Measurements from ENCODE around the gene ATXN1L.
"Not testable (repeated sequence)": the region's sequence is repeated elsewhere in the genome, so short reads cannot be mapped to it uniquely, and the experiment has no call there.

Gene ATXN1L, protein sequence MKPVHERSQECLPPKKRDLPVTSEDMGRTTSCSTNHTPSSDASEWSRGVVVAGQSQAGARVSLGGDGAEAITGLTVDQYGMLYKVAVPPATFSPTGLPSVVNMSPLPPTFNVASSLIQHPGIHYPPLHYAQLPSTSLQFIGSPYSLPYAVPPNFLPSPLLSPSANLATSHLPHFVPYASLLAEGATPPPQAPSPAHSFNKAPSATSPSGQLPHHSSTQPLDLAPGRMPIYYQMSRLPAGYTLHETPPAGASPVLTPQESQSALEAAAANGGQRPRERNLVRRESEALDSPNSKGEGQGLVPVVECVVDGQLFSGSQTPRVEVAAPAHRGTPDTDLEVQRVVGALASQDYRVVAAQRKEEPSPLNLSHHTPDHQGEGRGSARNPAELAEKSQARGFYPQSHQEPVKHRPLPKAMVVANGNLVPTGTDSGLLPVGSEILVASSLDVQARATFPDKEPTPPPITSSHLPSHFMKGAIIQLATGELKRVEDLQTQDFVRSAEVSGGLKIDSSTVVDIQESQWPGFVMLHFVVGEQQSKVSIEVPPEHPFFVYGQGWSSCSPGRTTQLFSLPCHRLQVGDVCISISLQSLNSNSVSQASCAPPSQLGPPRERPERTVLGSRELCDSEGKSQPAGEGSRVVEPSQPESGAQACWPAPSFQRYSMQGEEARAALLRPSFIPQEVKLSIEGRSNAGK

DNA sequence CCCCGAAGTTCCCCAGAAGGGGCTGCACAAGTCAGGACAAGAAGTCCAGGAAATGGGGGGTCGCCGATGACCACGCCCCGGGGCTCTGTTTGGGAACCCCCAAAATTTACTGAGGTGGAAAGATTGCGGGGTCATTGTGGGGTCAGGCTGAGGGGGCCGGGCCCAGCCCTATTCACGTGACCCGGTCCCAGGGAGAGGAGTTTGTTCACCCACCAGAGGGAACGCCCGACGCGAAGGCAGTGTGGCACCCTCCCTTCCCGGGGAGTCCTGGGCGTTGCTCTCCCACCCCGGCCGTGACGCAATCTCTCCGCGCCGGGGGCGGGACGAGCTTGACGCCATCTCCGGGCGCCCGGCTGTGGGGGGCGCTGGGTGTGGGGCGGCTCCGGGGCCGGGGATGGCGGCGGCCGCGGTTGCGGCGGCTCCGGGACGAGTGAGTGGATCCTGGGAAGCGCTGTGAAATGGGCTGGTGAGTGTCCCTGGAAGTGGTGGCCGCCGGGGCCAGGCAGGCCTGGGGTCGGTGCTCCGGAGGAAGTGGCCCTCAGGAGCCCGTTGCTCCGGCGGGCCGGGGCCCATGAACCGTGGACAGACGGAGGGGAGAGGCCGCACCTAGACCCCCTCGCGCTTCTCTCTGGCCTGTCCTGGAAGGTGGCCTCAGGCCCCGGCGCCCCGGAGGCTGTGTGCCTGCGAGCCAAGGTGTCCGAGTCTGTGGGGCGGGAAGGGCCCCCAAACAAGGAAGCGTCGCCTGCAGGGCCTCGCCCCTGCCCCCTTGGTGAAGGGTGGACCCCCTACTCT is at the start of gene ATXN1L:
Gene ATXN1L, plus strand, starts transcription at position 338 of the 792 bp plus-strand sequence. CDS start 3,765 bp downstream, outside the sequence.
- DNase-seq, result peak; percentile 97 to 98

DNA sequence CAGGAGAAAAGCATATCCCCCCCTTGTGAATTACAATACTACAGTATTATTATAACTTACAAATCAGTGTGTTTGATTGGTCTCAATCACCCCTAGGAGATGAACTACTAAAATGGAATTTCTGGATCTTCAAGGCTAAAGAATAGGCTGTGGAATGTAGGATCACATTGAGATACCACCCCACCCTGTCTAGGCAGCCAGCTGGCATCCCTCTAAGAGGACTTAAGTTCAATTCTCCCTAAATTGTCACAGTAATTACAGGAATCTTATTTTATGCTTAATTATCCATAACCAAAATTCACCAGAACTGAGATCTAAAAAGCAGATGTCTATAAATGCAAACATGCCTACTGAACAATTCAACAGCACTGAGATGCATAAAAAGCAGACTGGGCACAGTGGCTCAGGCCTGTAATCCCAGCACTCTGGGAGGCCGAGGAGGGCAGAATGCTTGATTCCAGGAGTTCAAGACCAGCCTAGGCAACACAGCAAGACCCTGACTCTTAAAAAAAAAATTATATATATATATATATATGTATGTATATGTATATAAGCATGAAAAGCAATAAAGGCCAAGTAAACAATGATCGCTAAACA is 49.2 kb upstream of the ATXN1L start:
- no peak for DNase-seq

DNA sequence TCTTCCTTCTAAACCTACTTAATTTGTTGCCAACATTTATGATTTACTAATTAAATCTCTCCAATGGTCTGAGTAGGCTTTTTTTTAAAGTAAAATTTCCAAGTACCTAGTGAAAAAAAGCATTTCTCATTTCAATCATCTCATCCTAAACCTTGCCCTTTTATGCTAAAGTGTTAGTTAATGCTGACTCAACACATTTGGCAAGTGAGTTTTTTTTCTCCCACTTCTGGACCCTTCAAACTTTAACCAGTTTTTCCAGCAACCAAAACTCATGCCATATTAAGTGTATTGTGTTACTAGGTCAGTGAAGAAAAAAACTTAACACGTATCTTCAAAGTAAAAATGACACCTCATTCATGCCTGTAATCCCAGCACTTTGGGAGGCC is 42.5 kb upstream of the ATXN1L start:
- no peak for DNase-seq

DNA sequence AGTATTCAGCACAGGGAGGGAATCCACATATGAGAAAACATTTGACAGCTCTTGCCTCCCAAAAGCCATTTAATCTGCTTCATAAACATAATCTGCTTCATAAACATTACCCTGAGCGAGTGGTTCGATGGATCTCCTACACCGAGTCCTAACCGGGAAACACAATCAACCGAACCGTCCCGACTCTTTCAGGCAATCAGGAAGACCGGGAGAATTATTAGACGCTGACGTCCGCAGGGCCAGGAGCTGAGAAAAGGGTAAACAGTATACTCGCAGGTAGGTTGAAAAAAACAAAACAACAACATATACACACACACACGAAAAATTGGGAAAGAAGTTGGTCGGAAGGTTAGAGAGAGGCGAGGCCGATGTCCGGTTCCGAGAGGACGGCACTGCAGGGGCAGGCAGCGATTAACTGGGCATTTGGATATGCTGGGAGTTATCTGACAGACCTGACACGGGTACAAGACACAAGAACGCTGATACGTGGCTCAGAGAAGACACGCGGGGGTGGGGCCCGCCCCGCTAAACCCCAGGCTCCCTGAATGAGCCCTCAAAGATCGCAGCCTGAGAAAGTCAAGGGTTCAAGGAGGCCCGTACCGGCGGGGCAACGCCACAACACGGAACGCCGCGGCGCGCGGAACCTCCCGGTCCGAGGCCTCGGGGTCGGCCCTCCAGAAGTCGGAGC is 37.7 kb upstream of the ATXN1L start:
- no peak for DNase-seq

DNA sequence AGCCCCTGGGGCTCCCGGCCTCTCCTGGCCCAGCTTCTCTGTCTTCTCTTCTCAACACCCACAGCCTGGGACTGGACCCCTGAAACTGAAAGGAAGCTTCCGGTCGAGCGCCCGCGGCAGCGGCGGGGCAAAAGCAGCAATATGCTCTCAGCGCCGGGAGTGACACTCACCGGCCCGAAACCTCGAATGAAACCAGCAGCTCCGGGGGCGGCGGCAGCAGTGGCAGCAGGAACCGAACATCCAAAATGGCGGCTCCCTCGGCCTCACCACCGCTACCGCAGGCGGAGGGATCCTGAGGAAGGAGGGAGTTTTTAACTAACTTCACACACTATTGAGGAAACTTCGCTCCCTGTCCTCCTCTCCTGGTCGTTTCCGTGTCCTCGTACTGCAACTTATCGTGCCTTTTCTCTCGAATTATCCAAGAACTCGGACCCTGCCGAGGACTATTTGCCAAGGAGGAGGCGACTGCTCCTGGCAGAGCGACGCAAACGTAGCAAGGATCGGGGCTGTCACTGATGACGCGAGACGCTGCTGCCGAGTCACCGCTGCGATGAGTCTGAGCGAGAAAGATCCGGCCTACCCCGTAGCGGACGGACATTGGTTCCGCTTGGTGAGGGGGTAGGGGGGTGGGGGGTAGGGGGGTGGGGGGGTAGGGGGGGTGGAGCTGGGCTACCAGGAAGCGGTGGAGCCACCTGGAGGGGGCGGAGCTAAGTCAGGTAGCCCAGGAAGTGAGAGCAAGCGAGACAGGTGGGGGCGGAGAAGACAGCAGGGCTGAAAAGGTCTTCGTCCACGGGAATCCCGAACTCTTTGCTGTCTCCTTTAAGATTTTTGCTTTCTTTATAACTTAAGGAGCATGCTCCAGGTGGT is 37.0 kb upstream of the ATXN1L start, which contains the start of gene AP1G1:
Gene AP1G1, minus strand, starts transcription at position 242 of the 867 bp plus-strand sequence. CDS start 19,355 bp downstream, outside the sequence.
- DNase-seq, result peak; percentile 92 to 93

DNA sequence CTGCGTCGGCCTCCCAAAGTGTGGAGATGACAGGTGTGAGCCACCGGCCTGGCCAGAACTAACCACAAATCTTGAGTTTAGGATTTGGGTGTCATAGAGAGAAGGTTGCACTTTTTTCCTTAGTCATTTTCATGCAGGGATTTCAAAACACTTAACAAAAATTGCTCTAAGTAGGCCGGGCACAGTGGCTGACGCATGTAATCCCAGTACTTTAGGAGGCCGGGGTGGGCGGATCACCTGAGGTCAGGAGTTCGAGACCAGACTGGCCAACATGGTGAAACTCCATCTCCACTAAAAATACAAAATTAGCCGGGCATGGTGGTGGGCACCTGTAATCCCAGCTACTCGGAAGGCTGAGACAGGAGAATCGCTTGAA is 35.6 kb upstream of the ATXN1L start:
- DNase-seq, result not testable (repeated sequence)

DNA sequence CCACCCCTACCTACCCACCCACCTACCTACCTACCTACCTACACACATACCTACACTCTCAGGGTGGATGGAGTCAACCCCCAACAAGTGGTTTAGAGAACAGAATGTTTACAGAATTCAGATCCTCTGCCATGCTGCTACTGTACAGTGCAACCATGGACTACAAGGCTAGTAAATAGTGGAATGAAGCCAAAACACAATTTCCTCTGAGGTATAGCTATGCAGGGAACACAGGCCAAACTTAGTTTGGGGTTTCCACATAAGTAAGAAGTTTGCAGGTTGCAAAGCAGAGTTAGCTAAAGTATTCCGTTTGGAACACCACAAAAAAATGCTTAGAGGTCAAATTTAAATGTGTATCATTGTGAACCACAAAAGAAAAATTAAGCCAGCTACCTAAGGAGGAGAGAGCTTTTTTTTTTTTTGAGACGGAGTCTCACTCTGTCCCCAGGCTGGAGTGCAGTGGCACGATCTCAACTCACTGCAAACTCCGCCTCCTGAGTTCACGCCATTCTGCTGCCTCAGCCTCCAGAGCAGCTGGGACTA is 34.4 kb upstream of the ATXN1L start:
- DNase-seq, result no peak

DNA sequence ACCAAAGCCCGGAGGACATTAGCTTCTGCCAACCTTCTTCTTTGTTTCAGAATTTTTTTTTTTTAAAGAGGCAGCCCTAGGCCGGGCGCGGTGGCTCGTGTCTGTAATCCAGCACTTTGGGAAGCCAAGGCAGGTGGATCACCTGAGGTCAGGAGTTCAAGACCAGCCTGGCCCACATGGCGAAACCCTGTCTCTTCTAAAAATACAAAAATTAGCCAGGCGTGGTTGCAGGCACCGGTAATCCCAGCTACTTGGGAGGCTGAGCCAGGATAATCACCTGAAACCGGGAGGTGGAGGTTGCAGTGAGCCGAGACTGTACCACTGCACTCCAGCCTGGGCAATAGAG is 28.6 kb upstream of the ATXN1L start:
- not testable (repeated sequence) for DNase-seq

DNA sequence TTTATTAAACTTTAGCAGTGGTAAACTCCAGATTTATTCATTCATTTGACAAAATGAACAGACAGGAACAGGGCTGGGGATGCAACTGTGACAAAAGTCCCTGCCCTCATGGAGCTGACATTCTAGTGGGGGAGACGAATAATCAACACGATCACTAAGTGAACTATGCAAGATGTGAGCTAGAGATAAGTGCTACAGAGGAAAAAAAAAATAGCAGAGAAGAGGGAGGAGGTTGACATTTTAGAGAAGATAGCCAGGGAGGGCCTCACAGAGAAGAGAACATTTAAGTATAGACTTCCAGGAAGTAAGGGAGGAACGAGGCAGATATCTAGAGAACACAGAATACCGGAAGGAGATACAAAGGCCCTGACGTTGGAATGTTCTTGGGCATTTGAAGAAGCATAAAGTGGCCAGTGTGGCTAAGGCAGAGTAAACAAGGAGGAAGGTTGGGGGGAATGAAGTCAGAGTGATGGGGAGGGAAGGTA is 19.2 kb upstream of the ATXN1L start:
- no peak for DNase-seq

DNA sequence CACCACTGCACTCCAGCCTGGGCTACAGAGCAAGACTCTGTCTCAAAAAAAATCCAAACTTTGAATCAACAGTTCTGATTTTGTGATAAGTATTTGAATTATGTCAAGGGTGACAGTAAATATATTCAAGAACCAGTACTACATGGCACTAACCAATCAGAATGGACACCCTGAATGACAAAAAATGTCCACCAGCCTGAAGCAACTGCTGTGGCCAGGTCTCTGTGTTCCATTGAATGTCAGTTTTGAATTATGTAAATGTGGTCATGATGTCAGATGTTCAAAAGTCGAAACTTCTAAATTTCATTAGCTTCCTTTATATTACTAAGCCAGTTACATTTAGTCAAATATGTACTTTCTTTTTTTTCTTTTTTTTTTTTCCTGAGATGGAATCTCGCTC is 15.4 kb upstream of the ATXN1L start:
- no peak for DNase-seq

DNA sequence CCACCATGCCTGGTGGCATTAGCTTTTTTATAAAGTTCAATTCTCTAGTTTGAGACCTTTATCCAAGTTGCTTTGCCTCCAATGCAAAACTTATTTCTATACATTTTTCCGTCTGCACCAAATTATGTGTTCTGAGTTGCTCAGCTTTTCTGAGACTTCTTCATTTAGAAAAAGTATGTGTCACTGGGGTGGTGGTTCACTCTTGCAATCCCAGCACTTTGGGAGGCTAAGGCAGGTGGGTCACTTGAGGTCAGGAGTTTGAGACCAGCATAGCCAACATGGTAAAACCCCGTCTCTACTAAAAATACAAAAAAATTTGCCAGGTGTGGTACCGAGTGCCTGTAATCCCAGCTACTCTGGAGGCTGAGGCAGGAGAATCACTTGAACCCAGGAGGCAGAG is 14.1 kb upstream of the ATXN1L start:
- not testable (repeated sequence) for DNase-seq

DNA sequence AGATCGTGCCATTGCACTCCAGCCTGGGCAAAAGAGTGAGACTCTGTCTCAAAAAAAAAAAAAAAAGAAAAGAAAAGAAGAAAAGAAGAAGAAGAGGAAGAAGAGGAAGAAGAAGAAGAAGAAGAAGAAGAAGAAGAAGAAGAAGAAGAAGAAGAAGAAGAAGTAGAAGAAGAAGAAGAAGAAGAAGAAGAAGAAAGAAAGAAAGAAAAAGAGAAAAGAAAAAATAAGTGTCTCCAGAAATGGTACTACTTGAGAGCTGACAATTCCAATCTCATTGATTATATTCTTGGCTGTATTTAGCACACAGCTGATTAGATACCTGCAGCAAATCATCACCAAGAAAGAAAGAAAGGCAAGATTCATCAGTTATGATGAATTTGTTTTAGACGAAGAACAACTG is 13.7 kb upstream of the ATXN1L start:
- not testable (repeated sequence) for DNase-seq

DNA sequence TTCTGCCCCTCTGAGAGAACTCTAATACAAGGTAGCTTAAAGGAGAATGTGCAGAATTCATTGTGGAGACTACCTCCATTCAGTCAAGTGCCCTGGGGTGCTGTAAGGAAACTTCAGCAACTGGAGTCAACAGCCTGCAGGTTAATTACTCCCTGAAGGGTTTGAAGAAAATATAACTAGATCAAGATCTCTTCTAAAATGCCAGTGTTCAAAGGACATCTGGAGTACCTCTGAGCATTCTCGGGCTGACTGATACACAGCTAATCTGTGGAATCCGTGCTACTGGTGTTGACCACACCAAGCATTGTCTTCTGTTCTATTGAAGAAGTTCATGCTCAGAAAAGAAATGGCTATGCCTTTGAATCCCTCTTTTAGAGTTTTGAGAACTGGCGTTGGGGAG is 11.5 kb upstream of the ATXN1L start:
- DNase-seq, result no peak

DNA sequence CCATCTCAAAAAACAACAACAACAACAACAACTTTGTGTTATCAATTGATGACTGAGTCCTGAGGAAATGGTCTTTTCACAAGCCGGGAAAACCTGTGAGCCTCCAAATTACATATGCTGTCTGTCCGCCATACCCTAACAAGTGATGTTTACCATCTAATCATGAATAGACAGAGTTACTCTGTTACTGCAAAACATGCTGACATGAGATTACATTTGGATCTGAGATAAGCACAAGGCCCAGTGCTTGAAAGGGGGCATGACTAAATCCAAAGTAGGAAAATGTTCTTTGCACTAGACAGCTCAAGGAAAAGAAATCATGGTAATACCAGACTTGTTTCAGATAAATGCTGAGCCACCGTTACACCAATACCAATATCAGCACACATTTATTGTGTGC is 8.6 kb upstream of the ATXN1L start:
- DNase-seq, result no peak

DNA sequence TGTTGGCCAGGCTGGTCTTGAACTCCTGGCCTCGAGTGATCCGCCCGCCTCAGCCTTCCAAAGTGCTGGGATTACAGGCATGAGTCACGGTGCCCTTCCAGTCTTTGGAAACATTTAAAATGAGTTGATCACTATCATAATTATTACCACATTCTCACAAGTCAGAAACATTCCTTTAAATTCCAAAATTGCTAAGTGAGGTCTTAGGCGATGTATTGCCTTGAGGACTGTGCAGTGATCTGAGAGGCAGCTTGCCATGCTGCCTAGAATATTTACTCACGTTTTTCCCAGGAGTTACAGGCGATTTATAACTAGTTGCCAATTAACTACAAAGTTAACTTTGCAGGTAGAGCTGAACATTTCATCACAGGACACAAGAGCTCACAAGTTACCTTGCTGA is 5.7 kb upstream of the ATXN1L start:
- DNase-seq, result no peak

DNA sequence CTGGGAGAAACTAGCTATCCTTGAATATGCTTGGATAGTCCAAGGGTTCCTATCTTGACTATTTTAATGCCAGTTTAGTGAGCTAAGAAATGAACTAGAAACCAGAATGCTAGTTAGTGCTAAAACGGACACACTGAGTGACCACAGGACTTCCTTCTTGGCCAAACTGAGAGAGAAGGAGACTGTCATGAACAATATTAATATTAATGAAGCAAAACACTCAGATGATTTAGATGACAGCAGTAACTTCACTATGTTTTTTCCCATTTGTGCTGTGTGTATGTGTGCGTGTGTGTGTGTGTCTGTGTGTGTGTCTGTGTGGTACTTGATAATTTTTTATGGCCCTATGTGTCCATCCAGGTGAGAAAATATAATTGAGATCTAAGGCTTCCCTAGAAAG is 2.2 kb upstream of the ATXN1L start:
- no peak for DNase-seq

DNA sequence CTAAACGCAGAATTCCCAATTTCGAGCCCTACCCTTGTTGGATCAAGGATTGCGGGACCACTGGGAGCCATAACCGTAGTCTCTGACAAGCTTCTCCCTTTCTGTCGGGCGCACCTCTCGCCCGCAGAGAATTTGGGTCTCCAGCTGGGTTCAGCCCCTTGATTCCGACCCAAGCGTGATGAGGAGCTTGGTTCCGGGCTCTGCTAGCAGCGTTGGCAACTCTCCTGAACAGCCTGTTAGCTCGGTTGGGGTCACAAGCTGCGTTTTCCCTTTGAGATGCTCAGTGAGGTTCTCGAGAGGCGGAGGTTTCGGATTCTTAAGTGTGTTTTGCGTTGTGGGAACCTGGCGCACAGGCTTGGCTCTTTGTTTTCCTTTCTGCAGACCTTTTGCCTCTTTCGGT is 655 bp downstream of the ATXN1L start:
- DNase-seq, result peak; percentile 30 to 34

DNA sequence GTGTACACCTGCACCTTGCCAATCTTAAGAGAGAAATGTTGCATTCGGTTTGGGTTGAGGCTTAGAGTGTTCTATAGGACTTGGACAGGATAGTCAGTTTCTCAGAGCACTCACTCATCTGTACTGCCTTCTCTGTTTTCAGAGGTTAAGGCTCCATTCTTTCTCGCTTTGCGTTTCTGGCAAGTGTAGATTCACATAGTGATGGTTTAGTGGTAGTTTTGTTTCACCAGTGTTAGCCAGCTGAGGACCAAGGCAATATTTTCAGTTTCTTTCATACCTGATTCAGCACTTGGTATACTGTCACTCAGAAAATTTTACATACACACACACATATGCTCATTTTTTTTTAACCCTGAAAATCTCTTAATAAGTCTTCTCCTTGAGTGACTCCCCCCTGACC is 1.3 kb downstream of the ATXN1L start:
- no peak for DNase-seq

DNA sequence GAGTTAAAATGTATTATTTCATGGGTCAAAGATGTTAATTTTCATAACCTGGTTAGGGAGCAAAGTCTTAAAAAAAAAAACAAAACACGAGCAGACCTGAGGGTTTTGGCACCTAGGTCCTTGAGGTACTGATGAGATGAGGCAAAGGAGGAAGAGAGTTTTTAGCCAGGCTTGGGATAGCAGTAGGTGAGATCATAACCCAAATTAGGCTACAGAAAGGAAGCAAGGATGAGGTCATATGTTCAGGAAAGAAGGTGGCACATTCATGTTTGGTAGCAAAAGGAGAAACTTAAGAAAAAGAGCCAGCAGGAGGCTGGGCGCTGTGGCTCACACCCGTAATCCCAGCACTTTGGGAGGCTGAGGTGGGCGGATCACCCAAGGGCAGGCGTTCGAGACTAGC is 2.8 kb downstream of the ATXN1L start:
- DNase-seq, result no peak

DNA sequence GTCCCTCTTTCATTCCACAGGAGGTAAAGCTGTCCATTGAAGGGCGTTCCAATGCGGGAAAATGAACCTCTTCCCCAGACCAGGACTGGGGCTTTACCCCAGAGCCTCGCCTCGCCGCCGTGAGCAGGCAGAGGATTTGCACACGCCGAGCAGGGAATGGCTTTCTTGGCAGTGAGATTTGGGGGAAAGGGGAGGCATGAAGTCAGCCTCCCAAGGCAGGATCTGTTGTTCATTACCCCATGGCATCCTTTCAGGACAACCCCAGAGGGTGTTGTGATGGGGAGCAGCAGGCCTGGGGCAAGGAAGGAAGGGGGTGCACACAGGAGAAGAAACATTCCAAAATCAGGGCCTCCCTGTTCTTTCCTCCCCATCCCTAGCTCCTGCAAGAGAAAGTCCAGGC is 6.0 kb downstream of the ATXN1L start:
- no peak for DNase-seq

DNA sequence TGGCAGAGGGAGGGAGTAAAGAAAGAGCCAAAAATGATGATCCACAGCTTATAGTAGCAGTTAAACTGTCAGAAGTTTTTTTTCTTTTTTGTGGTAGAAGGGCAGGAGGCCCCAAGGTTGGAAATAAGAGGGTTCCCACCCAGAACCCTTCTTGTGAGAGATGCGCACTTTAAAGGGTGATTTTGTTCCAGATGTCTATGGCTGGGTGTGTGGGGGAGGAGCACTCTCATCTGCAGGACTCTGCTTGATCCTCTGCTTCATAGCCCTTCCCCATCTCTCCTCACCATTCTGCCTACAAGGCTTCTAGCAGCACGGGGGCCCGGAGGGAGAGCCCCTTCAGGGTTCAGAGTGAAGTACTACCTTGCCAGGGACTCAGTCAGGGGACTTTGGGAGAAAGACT is 6.4 kb downstream of the ATXN1L start:
- DNase-seq, result no peak

Measured in activated T-cell treated with anti-CD3 and anti-CD28 coated beads, Interleukin-2, amount 50 U/mL, for 48 hours (primary cell).